Endodermal cell (in vitro differentiated cells): ENCODE results near the gene SLC2A6. TPM values are rescaled to one million over a fixed set of nuclear protein-coding genes. Genes with fewer than 3 reads are reported as not detected.
"Not testable (repeated sequence)": the region's sequence is repeated elsewhere in the genome, so short reads cannot be mapped to it uniquely, and the experiment has no call there.

ENCODE experiments used
- DNase-seq: peaks from one replicate; pipeline ENCODE4 v3.0.0-alpha.2; 2017
- H3K27ac ChIP-seq: 2 replicates; pipeline ENCODE4 v1.5.1; 2013; ENCODE audit warnings: mild to moderate bottlenecking, low read depth, low read length, moderate library complexity
- H3K27me3 ChIP-seq: 2 replicates; pipeline ENCODE4 v1.6.1; 2013; ENCODE audit warnings: mild to moderate bottlenecking, low read length, moderate library complexity; ENCODE audit not compliant: insufficient read depth, control insufficient read depth, poor library complexity, severe bottlenecking
- H3K36me3 ChIP-seq: 2 replicates; pipeline ENCODE4 v1.7.0; 2013; ENCODE audit warnings: mild to moderate bottlenecking, low read length, moderate library complexity; ENCODE audit not compliant: control insufficient read depth, insufficient read depth
- H3K4me1 ChIP-seq: one replicate; pipeline ENCODE4 v1.7.0; 2013; ENCODE audit warnings: low read length; ENCODE audit not compliant: control insufficient read depth, insufficient read depth
- H3K4me3 ChIP-seq: 2 replicates; pipeline ENCODE4 v1.5.1; 2013; ENCODE audit warnings: mild to moderate bottlenecking, low read length, moderate library complexity
- H3K9ac ChIP-seq: 2 replicates; pipeline ENCODE4 v1.6.1; 2013; ENCODE audit warnings: mild to moderate bottlenecking, low read length, moderate library complexity; ENCODE audit not compliant: poor library complexity, severe bottlenecking; ENCODE audit errors: extremely low read depth
- H3K9me3 ChIP-seq: 2 replicates; pipeline ENCODE4 v1.6.1; 2013; ENCODE audit warnings: mild to moderate bottlenecking, low read length, moderate library complexity; ENCODE audit not compliant: control insufficient read depth
- H3K27ac Mint-ChIP-seq: 2 replicates; pipeline ENCODE4 v1.8.0; 2020; ENCODE audit warnings: mixed read lengths
- H3K27me3 Mint-ChIP-seq: 2 replicates; pipeline ENCODE4 v1.8.0; 2021; ENCODE audit warnings: mild to moderate bottlenecking, mixed read lengths; ENCODE audit not compliant: insufficient read depth
- H3K36me3 Mint-ChIP-seq: 2 replicates; pipeline ENCODE4 v1.8.0; 2020; ENCODE audit warnings: low read depth, mixed read lengths
- H3K4me1 Mint-ChIP-seq: 2 replicates; pipeline ENCODE4 v1.8.0; 2020; ENCODE audit warnings: mixed read lengths
- H3K4me3 Mint-ChIP-seq: 2 replicates; pipeline ENCODE4 v1.8.0; 2020; ENCODE audit warnings: mild to moderate bottlenecking, moderate library complexity, mixed read lengths
- H3K9me3 Mint-ChIP-seq: 2 replicates; pipeline ENCODE4 v1.8.0; 2020; ENCODE audit warnings: mild to moderate bottlenecking, mixed read lengths
- CTCF ChIP-seq: fragments of 200-600 bp; sonication (generic); conservative IDR thresholded peaks from 2 replicates; pipeline ENCODE4 v1.5.0; 2021; ENCODE audit warnings: antibody characterized with exemption, mild to moderate bottlenecking
- WGBS, 2 experiments: methylation state at CpG; one replicate each; pipeline versions ENCODE4 v1.1.5 to v1.1.7; 2013; ENCODE audit warnings: missing lambda C conversion rate in 2 of 2, mixed read lengths in 1 of 2; ENCODE audit not compliant: insufficient coverage in 1 of 2, insufficient read length in 1 of 2; 5-methylcytosine and 5-hydroxymethylcytosine counted together
- total RNA-seq, 2 donors: library from RNA; stranded (reverse); fragmentation: NEBNext Ultra II Directional in 1 of 2; extraction: Animal tissue kit (Norgen Biotek cat#: 25700) in 1 of 2; gene quantifications; 2 replicates in 1 of 2; 3 replicates in 1 of 2; pipeline ENCODE4 v1.2.1, GENCODE V29; 2021

SLC2A6 gene
- total RNA-seq, 2 donors from 2014 or later, result 11.6 to 17.7 TPM

GRCh38 chr9:133451865-133452264 lies 27.0 kb downstream of the SLC2A6 start:
- H3K27me3 ChIP-seq, H3K9me3 Mint-ChIP-seq, H3K4me1 ChIP-seq, H3K36me3 ChIP-seq, H3K9me3 ChIP-seq, H3K4me3 ChIP-seq, H3K4me3 Mint-ChIP-seq, DNase-seq, H3K27ac ChIP-seq, H3K9ac ChIP-seq, H3K27me3 Mint-ChIP-seq, H3K36me3 Mint-ChIP-seq, H3K4me1 Mint-ChIP-seq, H3K27ac Mint-ChIP-seq: not testable (repeated sequence)
- 93 to 94% methylated on average over 2 to 5 of the region's 5 CpGs for whole genome bisulfite sequencing, 2 experiments
- TF ChIP-seq CTCF, result peak; percentile 16

GRCh38 chr9:133449760-133450159 lies 29.1 kb downstream of the SLC2A6 start:
- Mint-ChIP-seq H3K27me3 (no peaks in the 10 kb centered on the region), H3K36me3 (no peaks in the 10 kb centered on the region), H3K27ac (no peak overlapping the region), H3K9me3 (no peaks in the 10 kb centered on the region), H3K4me3 (no peak overlapping the region), H3K4me1 (no peaks in the 10 kb centered on the region)
- Histone ChIP-seq H3K27me3 (no peaks in the 10 kb centered on the region), H3K27ac (no peak overlapping the region), H3K9ac (no peak overlapping the region), H3K9me3 (no peaks in the 10 kb centered on the region), H3K4me3 (no peak overlapping the region), H3K4me1 (no peaks in the 10 kb centered on the region), H3K36me3 (no peaks in the 10 kb centered on the region)
- no peak for TF ChIP-seq CTCF
- peak; percentile 41 for DNase-seq
- 92 to 95% methylated on average over 5 to 12 of the region's 12 CpGs for WGBS, 2 experiments

GRCh38 chr9:133448487-133448972 lies 30.4 kb downstream of the SLC2A6 start:
- Mint-ChIP-seq H3K27ac (no peak overlapping the region), H3K4me1 (no peaks in the 10 kb centered on the region), H3K9me3 (no peaks in the 10 kb centered on the region), H3K4me3 (no peak overlapping the region), H3K27me3 (no peaks in the 10 kb centered on the region), H3K36me3 (no peaks in the 10 kb centered on the region)
- 89 to 98% methylated on average over 6 to 13 of the region's 13 CpGs for WGBS, 2 experiments
- DNase-seq, result no peak
- TF ChIP-seq CTCF, result no peak
- no peaks in the 10 kb centered on the region for H3K27me3 ChIP-seq
- no peak overlapping the region for H3K4me3 ChIP-seq
- H3K36me3 ChIP-seq, result no peaks in the 10 kb centered on the region
- no peaks in the 10 kb centered on the region for H3K9me3 ChIP-seq
- no peaks in the 10 kb centered on the region for H3K4me1 ChIP-seq
- H3K9ac ChIP-seq, result no peak overlapping the region
- H3K27ac ChIP-seq, result no peak overlapping the region
